H9 (cell line): ENCODE measurements around the gene ICE2. TPM values are rescaled to one million over a fixed set of nuclear protein-coding genes. Genes with fewer than 3 reads are reported as not detected.

Experiments
- DNase-seq: peaks from one replicate; pipeline ENCODE4 v3.0.0-alpha.2; 2017
- H2AFZ ChIP-seq: one replicate; pipeline ENCODE4 v1.6.1; 2013; ENCODE audit warnings: mild to moderate bottlenecking, low read length, control low read depth, moderate library complexity
- H2AK5ac ChIP-seq: 2 replicates; pipeline ENCODE4 v1.6.1; 2013; ENCODE audit warnings: low read length, control low read depth, mixed read lengths; ENCODE audit not compliant: insufficient read length
- H2BK120ac ChIP-seq: one replicate; pipeline ENCODE4 v1.6.1; 2013; ENCODE audit warnings: low read depth, mild to moderate bottlenecking, low read length, control low read depth, inconsistent platforms; ENCODE audit not compliant: poor library complexity, severe bottlenecking
- H2BK12ac ChIP-seq: 2 replicates; pipeline ENCODE4 v1.6.1; 2013; ENCODE audit warnings: low read length, control low read depth, mixed read lengths, low read depth; ENCODE audit not compliant: insufficient read length
- H2BK15ac ChIP-seq: 2 replicates; pipeline ENCODE4 v1.6.1; 2013; ENCODE audit warnings: low read depth, low read length, control low read depth
- H2BK20ac ChIP-seq: one replicate; pipeline ENCODE4 v1.6.1; 2013; ENCODE audit warnings: low read depth, mild to moderate bottlenecking, low read length, control low read depth, inconsistent platforms; ENCODE audit not compliant: poor library complexity, severe bottlenecking
- H2BK5ac ChIP-seq: 2 replicates; pipeline ENCODE4 v1.6.1; 2013; ENCODE audit warnings: low read length, control low read depth, mixed read lengths; ENCODE audit not compliant: insufficient read length
- H3K14ac ChIP-seq: 2 replicates; pipeline ENCODE4 v1.6.1; 2013; ENCODE audit warnings: low read length, control low read depth; ENCODE audit not compliant: insufficient read depth
- H3K18ac ChIP-seq: 2 replicates; pipeline ENCODE4 v1.6.1; 2013; ENCODE audit warnings: low read depth, mild to moderate bottlenecking, mixed read lengths, low read length, control low read depth; ENCODE audit not compliant: insufficient read length
- H3K23ac ChIP-seq: 2 replicates; pipeline ENCODE4 v1.6.1; 2013; ENCODE audit warnings: low read length, control low read depth, mixed read lengths, low read depth; ENCODE audit not compliant: insufficient read length
- H3K23me2 ChIP-seq: 2 replicates; pipeline ENCODE4 v1.6.1; 2013; ENCODE audit warnings: low read depth, mild to moderate bottlenecking, mixed read lengths, low read length, control low read depth; ENCODE audit not compliant: insufficient read length, poor library complexity, severe bottlenecking
- H3K27ac ChIP-seq: 2 replicates; pipeline ENCODE4 v1.5.1; 2013; ENCODE audit warnings: low read length, control low read depth, mixed read lengths, low read depth; ENCODE audit not compliant: insufficient read length
- H3K27me3 ChIP-seq: 2 replicates; pipeline ENCODE4 v1.6.1; 2013; ENCODE audit warnings: low read length, control low read depth, inconsistent platforms; ENCODE audit not compliant: insufficient read depth
- H3K4ac ChIP-seq: 2 replicates; pipeline ENCODE4 v1.6.1; 2013; ENCODE audit warnings: low read depth, mild to moderate bottlenecking, control low read depth, inconsistent platforms, low read length, moderate library complexity
- H3K4me1 ChIP-seq: 2 replicates; pipeline ENCODE4 v1.6.1; 2013; ENCODE audit warnings: low read length, control low read depth, inconsistent platforms; ENCODE audit not compliant: insufficient read depth
- H3K4me2 ChIP-seq: 2 replicates; pipeline ENCODE4 v1.6.1; 2013; ENCODE audit warnings: low read length, control low read depth, mixed read lengths; ENCODE audit not compliant: insufficient read length, insufficient read depth
- H3K56ac ChIP-seq: 2 replicates; pipeline ENCODE4 v1.6.1; 2013; ENCODE audit warnings: low read depth, mild to moderate bottlenecking, mixed read lengths, low read length, control low read depth; ENCODE audit not compliant: insufficient read length
- H3K79me1 ChIP-seq: 2 replicates; pipeline ENCODE4 v1.6.1; 2013; ENCODE audit warnings: low read depth, mild to moderate bottlenecking, moderate library complexity, low read length, control low read depth, inconsistent platforms; ENCODE audit not compliant: insufficient read depth, poor library complexity, severe bottlenecking
- H3K79me2 ChIP-seq: 2 replicates; pipeline ENCODE4 v1.6.1; 2013; ENCODE audit warnings: low read length, control low read depth, inconsistent platforms; ENCODE audit not compliant: insufficient read depth
- H3K9ac ChIP-seq: 2 replicates; pipeline ENCODE4 v1.6.1; 2013; ENCODE audit warnings: low read length, control low read depth, mixed read lengths; ENCODE audit not compliant: insufficient read length; ENCODE audit errors: extremely low read depth
- H3K9me3 ChIP-seq: one replicate; pipeline ENCODE4 v1.6.1; 2013; ENCODE audit warnings: low read depth, low read length, inconsistent platforms; ENCODE audit not compliant: control insufficient read depth
- H3T11ph ChIP-seq: one replicate; pipeline ENCODE4 v1.6.1; 2013; ENCODE audit warnings: mild to moderate bottlenecking, low read length, control low read depth, inconsistent platforms
- H4K20me1 ChIP-seq: one replicate; pipeline ENCODE4 v1.6.1; 2013; ENCODE audit not compliant: control insufficient read depth, insufficient read length, insufficient read depth
- H4K5ac ChIP-seq: 2 replicates; pipeline ENCODE4 v1.6.1; 2013; ENCODE audit warnings: low read depth, mild to moderate bottlenecking, mixed read lengths, low read length, control low read depth; ENCODE audit not compliant: insufficient read length
- H4K8ac ChIP-seq: replicated peaks from 2 replicates; pipeline ENCODE4 v1.6.1; 2013; ENCODE audit warnings: low read length, control low read depth, mixed read lengths, low read depth; ENCODE audit not compliant: insufficient read length
- H4K91ac ChIP-seq: 2 replicates; pipeline ENCODE4 v1.6.1; 2013; ENCODE audit warnings: low read depth, mild to moderate bottlenecking, moderate library complexity, mixed read lengths, low read length, control low read depth; ENCODE audit not compliant: insufficient read length
- H3K27ac Mint-ChIP-seq, 3 experiments: 2 replicates in 2 of 3; 3 replicates in 1 of 3; pipeline ENCODE4 v1.8.0; 2020 to 2021; ENCODE audit warnings: mixed read lengths in 3 of 3, mild to moderate bottlenecking in 1 of 3, moderate library complexity in 1 of 3
- H3K27me3 Mint-ChIP-seq: 2 replicates; pipeline ENCODE4 v1.8.0; 2021; ENCODE audit warnings: low read depth, mild to moderate bottlenecking, moderate library complexity, mixed read lengths
- H3K36me3 Mint-ChIP-seq, 3 experiments: 2 replicates in 2 of 3; 3 replicates in 1 of 3; pipeline ENCODE4 v1.8.0; 2020 to 2021; ENCODE audit warnings: low read depth in 3 of 3, mixed read lengths in 3 of 3; ENCODE audit not compliant: insufficient read depth in 1 of 3
- H3K4me1 Mint-ChIP-seq, 2 experiments: 2 replicates each; pipeline ENCODE4 v1.8.0; 2020; ENCODE audit warnings: mixed read lengths in 2 of 2
- H3K4me3 Mint-ChIP-seq, 2 experiments: 2 replicates in 1 of 2; 3 replicates in 1 of 2; pipeline ENCODE4 v1.8.0; 2020 to 2021; ENCODE audit warnings: mild to moderate bottlenecking in 2 of 2, mixed read lengths in 2 of 2, moderate library complexity in 1 of 2
- H3K9me3 Mint-ChIP-seq, 2 experiments: 2 replicates in 1 of 2; 3 replicates in 1 of 2; pipeline ENCODE4 v1.8.0; 2020; ENCODE audit warnings: mild to moderate bottlenecking in 2 of 2, mixed read lengths in 2 of 2, moderate library complexity in 1 of 2
- total RNA-seq: library from RNA; stranded (reverse); gene quantifications from 2 replicates; pipeline ENCODE4 v1.2.1, GENCODE V29; 2021
- TF ChIP-seq, protein P1 (sequence below): fragments of 200-600 bp; sonication (generic); conservative IDR thresholded peaks from 3 replicates; pipeline ENCODE4 v1.8.0; 2021; ENCODE audit warnings: antibody characterized with exemption, mild to moderate bottlenecking

The ICE2 gene
- total RNA-seq, 1 experiment from 2014 or later: 76.3 TPM

DNA sequence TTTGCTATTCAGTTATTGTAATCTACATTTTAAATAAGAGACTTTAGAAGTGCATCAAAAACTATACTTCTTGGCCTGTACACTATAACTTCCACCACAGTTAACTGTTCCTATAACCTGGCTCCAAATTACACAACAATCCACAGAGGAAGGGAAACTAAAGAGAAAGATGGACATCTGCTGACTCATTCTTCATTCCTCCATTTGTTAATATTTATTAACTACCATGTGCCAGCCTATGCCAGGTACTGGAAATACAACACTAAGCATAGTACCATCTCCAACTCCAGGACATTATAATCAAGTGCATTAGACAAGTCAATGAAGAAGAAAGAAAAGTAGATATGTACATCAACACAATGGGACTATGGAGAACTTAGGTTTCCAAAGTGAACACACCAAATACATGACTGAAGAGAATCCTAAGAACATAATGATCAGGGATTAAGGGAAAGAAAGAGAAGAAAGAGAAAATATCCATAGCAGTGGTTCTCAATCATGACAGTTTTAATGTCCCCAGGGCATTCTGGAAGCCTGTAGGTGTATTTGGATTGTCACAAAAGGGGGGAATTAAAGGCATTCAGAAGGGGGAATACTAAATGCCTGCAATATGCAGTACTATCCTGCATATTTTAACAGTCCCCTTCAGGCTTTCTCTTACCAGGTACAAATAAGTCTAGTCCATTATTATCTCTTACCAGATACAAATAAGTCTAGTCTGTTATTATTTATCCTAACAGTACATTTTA, 8.9 kb downstream of the ICE2 start:
- peaks cover 14 to 65% (median 57%) of the 10 kb centered on the region in 3 experiments for H3K36me3 Mint-ChIP-seq

More for the DNA sequence above, 8.9 kb downstream of the ICE2 start:
- no peaks in the 10 kb centered on the region for H3K27me3 Mint-ChIP-seq
- no peak overlapping the region for H4K91ac ChIP-seq
- no peak overlapping the region for H3T11ph ChIP-seq
- H3K4me2 ChIP-seq: no peak overlapping the region
- no peak overlapping the region for H3K9ac ChIP-seq
- no peaks in the 10 kb centered on the region for H3K79me2 ChIP-seq
- no peak overlapping the region for H2BK15ac ChIP-seq
- H3K27me3 ChIP-seq: no peaks in the 10 kb centered on the region
- no peak overlapping the region for H3K27ac ChIP-seq
- no peaks in the 10 kb centered on the region for H3K23me2 ChIP-seq
- no peak overlapping the region for H2BK5ac ChIP-seq
- no peaks in the 10 kb centered on the region for H3K4me1 ChIP-seq
- no peak overlapping the region for H4K8ac ChIP-seq
- H4K20me1 ChIP-seq: no peaks in the 10 kb centered on the region
- no peaks in the 10 kb centered on the region for H3K4me1 Mint-ChIP-seq
- 0 out of 7 replicates have a peak overlapping the region, but pooled peaks of 1 of the 3 experiments have one; percentile 11 for H3K27ac Mint-ChIP-seq
- H4K5ac ChIP-seq: no peak overlapping the region
- H3K4me3 Mint-ChIP-seq: no peak overlapping the region
- H2BK20ac ChIP-seq: no peak overlapping the region
- no peak overlapping the region for H3K56ac ChIP-seq
- H3K14ac ChIP-seq: no peak overlapping the region
- no peaks in the 10 kb centered on the region for H3K79me1 ChIP-seq
- H3K9me3 Mint-ChIP-seq: no peaks in the 10 kb centered on the region
- no peak overlapping the region for H2BK12ac ChIP-seq
- TF ChIP-seq, protein P1, sequence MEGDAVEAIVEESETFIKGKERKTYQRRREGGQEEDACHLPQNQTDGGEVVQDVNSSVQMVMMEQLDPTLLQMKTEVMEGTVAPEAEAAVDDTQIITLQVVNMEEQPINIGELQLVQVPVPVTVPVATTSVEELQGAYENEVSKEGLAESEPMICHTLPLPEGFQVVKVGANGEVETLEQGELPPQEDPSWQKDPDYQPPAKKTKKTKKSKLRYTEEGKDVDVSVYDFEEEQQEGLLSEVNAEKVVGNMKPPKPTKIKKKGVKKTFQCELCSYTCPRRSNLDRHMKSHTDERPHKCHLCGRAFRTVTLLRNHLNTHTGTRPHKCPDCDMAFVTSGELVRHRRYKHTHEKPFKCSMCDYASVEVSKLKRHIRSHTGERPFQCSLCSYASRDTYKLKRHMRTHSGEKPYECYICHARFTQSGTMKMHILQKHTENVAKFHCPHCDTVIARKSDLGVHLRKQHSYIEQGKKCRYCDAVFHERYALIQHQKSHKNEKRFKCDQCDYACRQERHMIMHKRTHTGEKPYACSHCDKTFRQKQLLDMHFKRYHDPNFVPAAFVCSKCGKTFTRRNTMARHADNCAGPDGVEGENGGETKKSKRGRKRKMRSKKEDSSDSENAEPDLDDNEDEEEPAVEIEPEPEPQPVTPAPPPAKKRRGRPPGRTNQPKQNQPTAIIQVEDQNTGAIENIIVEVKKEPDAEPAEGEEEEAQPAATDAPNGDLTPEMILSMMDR: no peak
- no peak overlapping the region for H3K23ac ChIP-seq
- H3K4ac ChIP-seq: no peak overlapping the region
- H2AK5ac ChIP-seq: no peak overlapping the region
- H3K9me3 ChIP-seq: no peaks in the 10 kb centered on the region
- no peak for DNase-seq
- no peak overlapping the region for H3K18ac ChIP-seq
- no peak overlapping the region for H2BK120ac ChIP-seq
- H2AFZ ChIP-seq: no peak overlapping the region
